Dendritic cell treated with granulocyte-macrophage colony-stimulating factor and Interleukin-4, amounts not matched to agents 40 ng/mL and 50 ng/mL, for 4 days (primary cell): ENCODE measurements around the gene ECI2.
"Not testable (repeated sequence)": the region's sequence is repeated elsewhere in the genome, so short reads cannot be mapped to it uniquely, and the experiment has no call there.

Source experiments
- H3K27ac Mint-ChIP-seq: one replicate; pipeline ENCODE4 v1.8.0; 2022; ENCODE audit warnings: mild to moderate bottlenecking, mixed read lengths
- H3K27me3 Mint-ChIP-seq: one replicate; pipeline ENCODE4 v1.8.0; 2022; ENCODE audit warnings: mild to moderate bottlenecking, mixed read lengths
- H3K36me3 Mint-ChIP-seq: one replicate; pipeline ENCODE4 v1.8.0; 2022; ENCODE audit warnings: low read depth, mixed read lengths
- H3K4me1 Mint-ChIP-seq: one replicate; pipeline ENCODE4 v1.8.0; 2022; ENCODE audit warnings: low read depth, mixed read lengths
- H3K4me3 Mint-ChIP-seq: one replicate; pipeline ENCODE4 v1.8.0; 2022; ENCODE audit warnings: mild to moderate bottlenecking, moderate library complexity, mixed read lengths
- H3K9me3 Mint-ChIP-seq: one replicate; pipeline ENCODE4 v1.8.0; 2022; ENCODE audit warnings: mixed read lengths
- intact Hi-C: fragments of 100-400 bp; cut with micrococcal nuclease; formaldehyde crosslinking; loops from one replicate; pipeline ENCODE4 v1.15.0; 2022

The ECI2 gene

DNA sequence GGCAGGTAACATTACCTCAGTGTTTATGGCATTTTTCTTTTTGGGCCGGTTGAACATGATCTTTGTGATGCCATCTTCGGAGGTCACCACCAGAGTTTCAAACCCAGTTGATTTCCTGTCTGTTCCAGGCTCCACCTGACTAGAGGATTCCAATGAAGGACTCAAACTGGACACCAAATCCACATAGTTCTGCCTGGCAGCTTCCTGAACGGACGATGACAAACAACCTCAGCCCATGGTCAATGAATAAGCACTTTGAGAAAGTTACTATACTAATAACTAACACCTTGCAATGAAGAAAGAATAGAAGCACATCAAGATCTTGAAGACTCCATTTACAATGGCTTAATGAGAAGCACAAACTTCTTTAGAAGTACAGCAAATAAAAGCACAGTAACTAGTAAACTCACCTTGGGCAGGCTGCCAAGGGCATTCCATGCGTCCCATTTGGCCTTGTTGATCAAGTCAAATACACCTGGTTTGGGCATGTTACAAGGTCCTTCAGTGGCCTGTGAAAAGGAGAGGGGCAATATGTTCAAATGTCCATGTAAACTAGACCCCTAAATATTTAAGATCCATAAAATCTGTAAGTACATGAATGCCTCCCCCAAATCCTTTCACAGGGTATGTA, 4.9 kb downstream of the ECI2 start:
- Mint-ChIP-seq H3K9me3 (no peaks in the 10 kb centered on the region), H3K4me1 (peaks cover 23% of the 10 kb centered on the region), H3K27ac (no peak overlapping the region), H3K4me3 (no peak overlapping the region), H3K27me3 (no peaks in the 10 kb centered on the region), H3K36me3 (peaks cover 77% of the 10 kb centered on the region)
- intact Hi-C loops: no loop called here

DNA sequence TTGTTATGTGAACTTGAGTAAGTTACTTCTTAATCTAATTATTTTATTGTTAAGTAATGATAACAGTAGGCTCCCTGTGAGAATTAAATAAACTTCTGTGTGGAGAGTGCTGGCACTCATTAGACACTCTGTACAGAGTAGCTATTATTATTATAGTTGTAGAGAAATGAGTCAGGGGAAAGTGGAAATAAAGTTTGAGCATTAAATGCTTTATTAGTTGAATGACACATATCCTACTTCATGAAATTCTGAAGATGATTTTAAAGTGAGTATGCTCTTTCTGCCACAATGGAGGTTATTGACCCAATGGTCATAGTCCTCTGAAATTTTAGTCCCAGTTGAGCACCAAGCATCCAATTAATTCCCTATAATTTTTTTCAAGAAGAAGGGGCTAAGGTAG, 5.9 kb downstream of the ECI2 start:
- peaks cover 22% of the 10 kb centered on the region for H3K4me1 Mint-ChIP-seq
- H3K4me3 Mint-ChIP-seq: no peak overlapping the region
- H3K27me3 Mint-ChIP-seq: no peaks in the 10 kb centered on the region
- no peaks in the 10 kb centered on the region for H3K9me3 Mint-ChIP-seq
- H3K27ac Mint-ChIP-seq: no peak overlapping the region
- H3K36me3 Mint-ChIP-seq: peaks cover 81% of the 10 kb centered on the region
- intact Hi-C loops: loop anchor here (10.0 kb wide), 1 partner anchor 75 kb away; no protein-coding TSS in a partner anchor

GRCh38 chr6:4128748-4129147, 6.6 kb downstream of the ECI2 start:
- no peaks in the 10 kb centered on the region for H3K27me3 Mint-ChIP-seq
- intact Hi-C loops: loop anchor here (10.0 kb wide), 1 partner anchor 74 kb away; no protein-coding TSS in a partner anchor
- H3K9me3 Mint-ChIP-seq: no peaks in the 10 kb centered on the region
- no peak overlapping the region for H3K27ac Mint-ChIP-seq
- H3K36me3 Mint-ChIP-seq: peaks cover 84% of the 10 kb centered on the region
- no peak overlapping the region for H3K4me3 Mint-ChIP-seq
- H3K4me1 Mint-ChIP-seq: peaks cover 15% of the 10 kb centered on the region

DNA sequence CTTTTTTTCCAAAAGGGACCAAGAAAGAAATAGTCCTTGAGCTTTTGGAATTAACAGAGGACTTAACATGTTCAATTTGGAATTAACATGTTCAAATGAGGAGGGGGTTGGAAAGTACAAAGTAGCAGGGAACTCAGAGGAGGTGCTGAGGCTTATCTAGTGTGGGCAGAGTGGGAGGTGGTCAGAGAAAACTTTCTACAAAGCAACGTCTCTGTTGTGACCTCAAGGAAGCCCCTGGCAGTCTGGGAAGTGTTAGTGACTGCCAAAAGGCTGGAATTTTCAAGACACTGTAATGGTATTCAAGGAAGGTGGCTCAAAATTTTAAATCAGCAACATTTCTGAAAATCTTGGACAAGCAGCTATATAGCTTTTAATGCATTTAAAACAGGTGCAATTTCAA, 7.3 kb downstream of the ECI2 start:
- Mint-ChIP-seq H3K27ac (no peak overlapping the region), H3K9me3 (no peaks in the 10 kb centered on the region), H3K4me1 (peaks cover 12% of the 10 kb centered on the region), H3K4me3 (no peak overlapping the region), H3K27me3 (no peaks in the 10 kb centered on the region), H3K36me3 (peaks cover 82% of the 10 kb centered on the region)
- intact Hi-C loops: loop anchor here (10.0 kb wide), 1 partner anchor 73 kb away; no protein-coding TSS in a partner anchor

- H3K4me3 Mint-ChIP-seq: no peak overlapping the region
- peaks cover 8% of the 10 kb centered on the region for H3K4me1 Mint-ChIP-seq
- intact Hi-C loops: loop anchor here (10.0 kb wide), 1 partner anchor 71 kb away; no protein-coding TSS in a partner anchor
- no peaks in the 10 kb centered on the region for H3K9me3 Mint-ChIP-seq
- H3K27ac Mint-ChIP-seq: no peak overlapping the region
- H3K36me3 Mint-ChIP-seq: peaks cover 82% of the 10 kb centered on the region
- H3K27me3 Mint-ChIP-seq: no peaks in the 10 kb centered on the region
Observed at GRCh38 chr6:4125933-4126864, 9.2 kb downstream of the ECI2 start.

DNA sequence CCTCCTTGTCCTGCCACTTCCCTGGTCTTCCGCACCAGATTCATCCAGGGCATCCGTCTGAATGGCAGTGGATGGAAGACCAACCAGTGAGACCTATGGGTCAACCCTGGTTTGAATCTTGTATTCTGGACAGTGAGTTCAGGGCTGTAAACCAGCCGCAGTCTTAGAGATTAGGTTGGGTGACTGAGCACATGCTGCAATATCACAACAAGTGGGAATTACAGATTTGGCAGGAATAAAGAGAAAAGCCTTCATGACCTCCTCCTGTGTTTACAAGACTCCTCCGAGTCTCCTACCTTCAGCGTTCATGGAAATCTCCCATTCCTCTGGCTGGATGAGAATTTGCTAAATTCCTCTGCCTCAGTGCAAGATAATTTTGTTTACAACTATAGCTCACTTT, 9.9 kb downstream of the ECI2 start:
- no peak overlapping the region for H3K4me3 Mint-ChIP-seq
- intact Hi-C loops: loop anchor here (10.0 kb wide), 1 partner anchor 71 kb away; no protein-coding TSS in a partner anchor
- H3K9me3 Mint-ChIP-seq: no peaks in the 10 kb centered on the region
- peaks cover 8% of the 10 kb centered on the region for H3K4me1 Mint-ChIP-seq
- no peak overlapping the region for H3K27ac Mint-ChIP-seq
- peaks cover 84% of the 10 kb centered on the region for H3K36me3 Mint-ChIP-seq
- H3K27me3 Mint-ChIP-seq: no peaks in the 10 kb centered on the region

- Mint-ChIP-seq H3K36me3 (peaks cover 82% of the 10 kb centered on the region), H3K9me3 (no peaks in the 10 kb centered on the region), H3K27me3 (no peaks in the 10 kb centered on the region), H3K4me3 (no peak overlapping the region), H3K4me1 (peaks cover 8% of the 10 kb centered on the region), H3K27ac (no peak overlapping the region)
- intact Hi-C loops: loop anchor here (10.0 kb wide), 1 partner anchor 70 kb away; no protein-coding TSS in a partner anchor
Observed at GRCh38 chr6:4124351-4124750, 11.0 kb downstream of the ECI2 start.

DNA sequence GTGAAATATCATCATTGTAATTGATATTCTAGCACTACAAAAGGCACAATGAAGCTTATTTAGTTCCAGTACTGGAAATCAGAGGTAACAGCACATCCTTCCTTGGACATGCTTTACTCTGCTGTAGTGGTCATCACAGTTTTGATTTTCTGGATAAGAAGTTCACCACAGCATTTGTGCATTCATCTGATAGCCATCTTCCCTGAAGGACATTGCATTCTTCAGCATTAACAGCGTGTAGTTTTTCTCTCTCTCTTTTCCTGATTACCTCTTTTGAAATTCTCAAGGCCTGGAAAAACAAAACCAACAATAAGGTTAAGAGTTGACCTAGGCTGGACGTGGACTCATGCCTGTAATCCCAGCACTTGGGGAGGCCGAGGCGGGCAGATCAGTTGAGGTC, 19.6 kb downstream of the ECI2 start:
- H3K27me3 Mint-ChIP-seq: peaks cover 1% of the 10 kb centered on the region
- H3K4me3 Mint-ChIP-seq: no peak overlapping the region
- intact Hi-C loops: no loop called here
- no peaks in the 10 kb centered on the region for H3K4me1 Mint-ChIP-seq
- H3K36me3 Mint-ChIP-seq: peaks cover 58% of the 10 kb centered on the region
- H3K9me3 Mint-ChIP-seq: peaks cover 12% of the 10 kb centered on the region
- no peak overlapping the region for H3K27ac Mint-ChIP-seq

DNA sequence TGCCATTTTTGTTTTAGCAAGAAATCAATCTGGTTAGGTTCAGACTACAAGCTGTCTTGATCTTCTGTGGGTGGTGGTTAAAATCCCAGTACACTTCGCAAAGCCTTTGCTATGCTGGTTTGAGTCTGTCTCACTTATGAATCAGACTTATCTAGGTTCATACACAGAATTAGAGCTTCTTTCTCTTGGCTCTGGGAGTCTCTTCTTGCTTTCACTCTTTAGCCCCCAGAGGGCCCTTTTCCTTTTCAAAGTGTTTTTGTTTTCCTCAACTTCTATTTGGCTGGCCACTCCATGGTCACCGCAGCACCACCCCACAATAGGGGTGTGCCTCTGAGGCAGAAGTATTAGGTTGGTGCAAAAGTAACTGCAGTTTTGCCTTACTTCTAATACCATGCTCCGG, 21.3 kb downstream of the ECI2 start:
- H3K9me3 Mint-ChIP-seq: peaks cover 12% of the 10 kb centered on the region
- peaks cover 45% of the 10 kb centered on the region for H3K36me3 Mint-ChIP-seq
- intact Hi-C loops: no loop called here
- no peaks in the 10 kb centered on the region for H3K4me1 Mint-ChIP-seq
- H3K27ac Mint-ChIP-seq: no peak overlapping the region
- peaks cover 3% of the 10 kb centered on the region for H3K27me3 Mint-ChIP-seq
- no peak overlapping the region for H3K4me3 Mint-ChIP-seq

- Mint-ChIP-seq H3K4me3 (no peak overlapping the region), H3K27ac (no peak overlapping the region), H3K4me1 (no peaks in the 10 kb centered on the region), H3K27me3 (peaks cover 3% of the 10 kb centered on the region), H3K9me3 (peaks cover 12% of the 10 kb centered on the region), H3K36me3 (peaks cover 41% of the 10 kb centered on the region)
- intact Hi-C loops: no loop called here
Observed at GRCh38 chr6:4113649-4114048, 21.7 kb downstream of the ECI2 start.

- Mint-ChIP-seq H3K9me3 (peaks cover 12% of the 10 kb centered on the region), H3K27ac (no peak overlapping the region), H3K4me3 (no peak overlapping the region), H3K4me1 (no peaks in the 10 kb centered on the region), H3K27me3 (peaks cover 3% of the 10 kb centered on the region), H3K36me3 (peaks cover 28% of the 10 kb centered on the region)
- intact Hi-C loops: no loop called here
Observed at GRCh38 chr6:4112366-4112765, 23.0 kb downstream of the ECI2 start.

GRCh38 chr6:4109363-4109815, 26.0 kb downstream of the ECI2 start:
- H3K36me3 Mint-ChIP-seq, H3K4me1 Mint-ChIP-seq, H3K4me3 Mint-ChIP-seq, H3K27me3 Mint-ChIP-seq, H3K27ac Mint-ChIP-seq, intact Hi-C loops: not testable (repeated sequence)
- H3K9me3 Mint-ChIP-seq: peaks cover 12% of the 10 kb centered on the region

- no peaks in the 10 kb centered on the region for H3K4me1 Mint-ChIP-seq
- H3K4me3 Mint-ChIP-seq: no peak overlapping the region
- no peak overlapping the region for H3K27ac Mint-ChIP-seq
- intact Hi-C loops: no loop called here
- no peaks in the 10 kb centered on the region for H3K36me3 Mint-ChIP-seq
- H3K9me3 Mint-ChIP-seq: peaks cover 12% of the 10 kb centered on the region
- peaks cover 3% of the 10 kb centered on the region for H3K27me3 Mint-ChIP-seq
Observed at GRCh38 chr6:4108561-4109093, 26.7 kb downstream of the ECI2 start.

- Mint-ChIP-seq H3K4me1 (no peaks in the 10 kb centered on the region), H3K27ac (no peak overlapping the region), H3K27me3 (peaks cover 3% of the 10 kb centered on the region), H3K4me3 (no peak overlapping the region), H3K9me3 (peaks cover 9% of the 10 kb centered on the region), H3K36me3 (no peaks in the 10 kb centered on the region)
- intact Hi-C loops: no loop called here
Observed at GRCh38 chr6:4107873-4108272, 27.5 kb downstream of the ECI2 start.
